OCI-LY3 (cell line): ENCODE measurements around the gene ZNF385A.

Source experiments
- EZH2phosphoT487 ChIP-seq: fragments of 200-600 bp; shearing (Covaris generic); IDR thresholded peaks from 2 replicates; pipeline ENCODE4 v1.6.1; 2018; ENCODE audit warnings: antibody characterized with exemption, mixed run types, low read depth
- TF ChIP-seq, protein P1 (sequence below): fragments of 200-600, 300-600 bp; sonication (generic); IDR thresholded peaks from 2 replicates; pipeline ENCODE4 v1.5.1; 2014; ENCODE audit warnings: antibody characterized with exemption, low read length, low read depth

- TF ChIP-seq, protein P1, sequence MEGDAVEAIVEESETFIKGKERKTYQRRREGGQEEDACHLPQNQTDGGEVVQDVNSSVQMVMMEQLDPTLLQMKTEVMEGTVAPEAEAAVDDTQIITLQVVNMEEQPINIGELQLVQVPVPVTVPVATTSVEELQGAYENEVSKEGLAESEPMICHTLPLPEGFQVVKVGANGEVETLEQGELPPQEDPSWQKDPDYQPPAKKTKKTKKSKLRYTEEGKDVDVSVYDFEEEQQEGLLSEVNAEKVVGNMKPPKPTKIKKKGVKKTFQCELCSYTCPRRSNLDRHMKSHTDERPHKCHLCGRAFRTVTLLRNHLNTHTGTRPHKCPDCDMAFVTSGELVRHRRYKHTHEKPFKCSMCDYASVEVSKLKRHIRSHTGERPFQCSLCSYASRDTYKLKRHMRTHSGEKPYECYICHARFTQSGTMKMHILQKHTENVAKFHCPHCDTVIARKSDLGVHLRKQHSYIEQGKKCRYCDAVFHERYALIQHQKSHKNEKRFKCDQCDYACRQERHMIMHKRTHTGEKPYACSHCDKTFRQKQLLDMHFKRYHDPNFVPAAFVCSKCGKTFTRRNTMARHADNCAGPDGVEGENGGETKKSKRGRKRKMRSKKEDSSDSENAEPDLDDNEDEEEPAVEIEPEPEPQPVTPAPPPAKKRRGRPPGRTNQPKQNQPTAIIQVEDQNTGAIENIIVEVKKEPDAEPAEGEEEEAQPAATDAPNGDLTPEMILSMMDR: no peak
- no peak for TF ChIP-seq EZH2phosphoT487
Measured at GRCh38 chr12:54412786-54413185, 28.3 kb upstream of the ZNF385A start.
